ENCODE data around the gene MSLN.

The MSLN gene

DNA sequence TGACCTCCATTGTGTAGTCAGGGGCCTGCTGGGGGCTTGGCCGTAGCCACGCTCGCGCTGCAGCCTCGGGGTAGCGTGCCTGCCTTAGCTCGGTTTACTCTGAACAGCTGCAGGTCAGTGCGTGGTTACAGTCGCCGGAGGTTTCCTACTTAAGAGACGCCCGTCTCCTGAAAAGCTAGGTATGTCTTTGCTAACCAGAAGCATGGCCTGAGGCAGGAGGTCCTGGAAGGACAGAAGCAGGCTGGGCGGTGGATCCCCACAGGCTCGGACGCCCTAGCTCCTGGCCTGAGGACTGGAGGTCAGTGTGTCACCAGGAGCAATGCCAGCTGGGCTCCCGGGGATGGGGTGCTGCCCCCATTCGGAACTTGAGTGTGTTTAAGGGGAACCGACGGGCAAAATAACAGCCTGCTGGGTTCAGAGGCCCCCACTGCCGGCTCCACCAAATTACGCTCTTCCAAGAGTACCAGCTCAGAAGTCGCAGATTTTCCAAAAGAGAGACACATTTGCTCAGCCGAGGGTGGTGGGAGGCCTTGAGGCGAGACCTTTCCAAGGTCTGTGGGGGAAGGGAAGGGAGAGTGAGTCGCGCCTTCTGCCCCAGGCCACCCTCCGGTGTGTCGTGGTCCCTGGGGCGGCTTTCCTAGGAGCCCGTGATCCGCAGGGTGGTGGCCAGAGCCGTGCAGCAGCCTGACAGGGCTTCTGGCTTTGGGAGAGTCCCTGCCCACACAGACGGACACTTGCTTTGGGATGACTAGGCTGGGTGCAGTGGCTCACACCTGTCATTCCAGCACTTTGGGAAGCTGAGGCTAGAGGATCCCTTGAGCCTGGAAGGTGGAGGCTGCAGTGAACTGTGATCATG, 43.9 kb downstream of the MSLN start:
- no peak for DNase-seq (ENCODE audit: low read depth in 2 of 2)

DNA sequence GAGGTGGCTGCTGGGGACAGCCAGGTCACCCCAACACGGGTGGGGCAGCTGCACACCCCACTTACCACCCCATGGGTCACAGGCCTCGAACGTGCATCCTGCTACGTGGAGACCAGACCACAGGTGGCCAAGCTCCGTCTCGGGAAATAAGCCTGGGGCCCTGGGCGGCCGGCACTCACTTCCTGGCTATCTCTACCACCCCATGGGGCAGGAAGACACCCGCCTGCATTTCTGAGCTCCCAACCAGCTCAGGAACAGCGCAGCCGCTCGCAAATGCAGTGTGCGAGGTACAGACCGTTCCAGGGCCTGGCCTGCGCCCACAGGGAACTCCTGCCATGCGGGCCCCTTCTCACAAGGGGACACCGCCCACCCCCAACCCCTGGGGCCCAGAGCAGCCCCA, 44.9 kb downstream of the MSLN start:
- DNase-seq (ENCODE audit: low read depth in 2 of 2): no peak

DNA sequence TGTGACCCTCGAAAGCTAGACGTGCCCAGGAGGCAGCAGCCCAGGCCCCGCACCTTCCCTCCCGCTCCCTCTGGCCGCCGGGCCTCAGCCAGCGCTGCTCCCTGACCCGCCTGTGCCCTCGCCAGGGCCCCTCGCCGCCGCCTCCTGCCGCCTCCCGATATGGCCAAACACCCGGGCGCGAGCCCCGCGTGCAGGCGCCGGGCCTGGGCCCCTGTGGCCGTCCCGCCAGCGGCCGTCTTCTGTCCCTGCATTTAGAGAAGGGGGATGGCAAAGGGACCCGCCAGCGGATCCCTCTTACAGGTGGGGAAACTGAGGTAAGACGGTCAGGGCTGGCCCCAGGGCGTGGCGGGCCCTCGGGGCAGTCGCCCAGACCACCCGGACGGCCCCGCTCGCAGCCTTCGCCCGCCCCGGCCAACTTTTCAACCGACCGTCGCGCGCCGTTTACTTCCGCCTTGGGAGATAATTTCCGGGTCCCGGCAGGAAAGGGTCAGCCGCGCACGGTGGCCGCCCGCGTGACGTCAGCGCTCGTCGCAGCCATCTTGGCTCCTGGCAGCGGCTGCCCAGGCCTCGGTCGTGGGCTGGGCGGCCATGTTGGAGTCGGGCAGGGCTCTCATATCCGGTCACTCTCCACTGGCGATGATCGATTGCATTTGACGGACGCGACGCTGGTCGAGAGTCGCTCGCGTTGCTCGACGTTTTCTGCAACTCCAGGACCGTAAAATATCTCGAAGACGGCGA, 47.0 kb downstream of the MSLN start:
- DNase-seq (ENCODE audit: low read depth in 2 of 2): peak; percentile 55 to 56

DNA sequence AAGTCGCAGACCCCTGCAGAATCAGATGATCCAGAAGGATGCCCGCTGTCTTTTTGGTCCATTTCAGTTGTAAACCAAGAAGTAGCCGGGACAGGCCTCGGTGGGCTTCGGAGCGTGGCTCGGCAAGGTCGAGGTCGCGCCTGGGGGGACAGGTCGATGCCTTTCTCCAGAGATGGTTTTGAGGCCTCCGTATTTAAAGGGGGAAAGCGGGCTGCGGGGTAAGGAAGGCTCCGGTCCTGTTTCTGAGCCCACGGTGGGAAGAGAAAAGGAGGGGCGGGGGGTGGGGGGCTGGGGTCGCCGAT, 47.5 kb downstream of the MSLN start:
- DNase-seq (ENCODE audit: low read depth in 2 of 2): no peak

DNA sequence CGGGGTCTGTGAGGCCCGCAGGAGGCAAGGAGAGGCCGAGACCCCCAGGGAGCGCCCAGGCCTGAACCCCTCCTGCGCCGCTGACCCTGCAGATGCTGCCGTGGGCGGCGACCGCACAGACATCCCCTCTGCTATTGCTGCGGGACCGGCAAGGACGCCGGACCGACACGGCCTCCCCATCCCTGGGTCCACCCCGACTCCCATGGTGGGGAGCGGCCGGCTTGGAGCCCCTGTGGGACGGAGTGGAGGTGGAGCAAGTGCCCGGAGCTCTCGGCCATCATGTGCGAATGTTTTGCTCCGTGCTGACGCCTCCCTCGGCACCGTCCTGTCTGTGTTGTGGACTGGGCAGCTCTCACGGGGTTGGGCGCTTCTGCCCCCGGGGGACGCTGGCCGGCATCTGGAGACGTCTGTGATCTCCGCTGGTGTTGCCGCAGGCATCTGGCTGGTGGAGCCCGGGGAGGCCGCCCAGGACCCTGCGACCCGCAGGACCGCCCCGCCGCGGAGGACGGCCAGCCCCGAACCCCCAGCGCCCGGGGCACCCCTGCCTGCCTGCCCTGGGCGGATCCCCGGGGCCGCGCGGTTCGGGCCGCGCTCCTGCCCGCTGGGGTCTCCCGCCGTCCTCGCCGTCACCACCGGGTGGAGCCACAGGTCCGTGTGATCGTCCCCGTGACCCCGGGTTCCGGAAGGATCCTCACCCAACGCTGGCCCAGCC, 52.8 kb downstream of the MSLN start:
- DNase-seq (ENCODE audit: low read depth in 2 of 2): peak in 1 of 2 donors; percentile 48

DNA sequence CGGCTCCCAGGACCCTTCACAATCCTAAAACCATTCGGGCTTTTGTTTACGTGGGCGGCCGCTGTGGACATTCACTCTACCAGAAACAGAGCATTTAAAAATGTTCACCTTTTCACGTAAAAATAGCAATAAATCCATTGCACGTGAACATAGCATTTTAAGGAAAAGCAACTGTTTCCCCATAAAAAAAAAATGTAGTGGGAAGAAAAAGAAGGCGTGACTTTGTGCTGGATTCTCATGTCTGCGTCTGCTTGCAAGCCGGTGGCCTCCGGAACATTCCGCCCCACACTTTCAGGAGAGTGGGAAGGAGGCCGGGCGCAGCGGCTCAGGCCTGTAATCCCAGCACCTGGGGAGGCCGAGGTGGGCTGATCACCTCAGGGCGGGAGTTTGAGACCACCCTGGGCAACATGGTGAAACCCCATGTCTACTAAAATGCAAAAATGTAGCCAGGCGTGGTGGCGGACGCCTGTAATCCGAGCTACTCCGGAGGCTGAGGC, 53.4 kb downstream of the MSLN start:
- no peak for DNase-seq (ENCODE audit: low read depth in 2 of 2)

DNA sequence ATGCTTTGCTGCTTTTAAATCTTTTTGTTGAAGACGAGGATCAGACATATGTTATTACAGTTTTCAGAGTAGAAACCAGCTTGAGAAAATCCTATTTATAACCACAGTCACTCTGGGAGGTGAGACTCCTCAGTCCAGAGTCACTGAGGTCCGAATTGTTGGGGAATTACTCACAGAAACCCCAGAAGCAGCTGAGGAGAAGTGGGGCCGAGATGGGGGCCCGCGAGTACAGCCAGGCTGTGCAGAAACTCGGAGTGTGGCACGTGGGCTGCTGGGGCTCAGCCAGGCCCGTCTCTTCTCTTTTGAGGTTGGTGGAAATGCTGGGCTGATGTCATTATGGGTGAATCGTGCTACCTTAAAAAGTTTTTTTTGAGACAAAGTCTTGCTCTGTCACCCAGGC, 54.4 kb downstream of the MSLN start:
- DNase-seq (ENCODE audit: low read depth in 2 of 2): no peak

DNA sequence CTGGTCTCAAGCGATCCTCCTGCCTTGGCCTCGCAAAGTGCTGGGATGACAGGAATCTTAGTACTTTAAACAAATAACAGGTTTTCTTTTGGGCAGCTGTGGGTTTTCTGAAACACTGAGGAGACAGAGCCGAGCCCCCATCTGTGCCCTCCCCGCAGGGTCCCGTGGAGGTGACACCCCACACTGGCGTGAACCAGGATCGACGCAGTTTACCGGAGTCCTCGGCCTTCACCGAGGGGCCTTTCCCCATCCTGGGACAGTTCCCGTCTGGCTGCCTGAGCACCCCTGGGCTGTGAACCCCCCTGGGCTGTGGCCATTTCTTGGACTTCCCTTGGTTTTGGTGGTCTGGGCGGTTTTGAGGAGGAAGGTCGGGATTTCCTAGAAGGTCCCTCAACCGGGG, 55.3 kb downstream of the MSLN start:
- no peak for DNase-seq (ENCODE audit: low read depth in 2 of 2)

DNA sequence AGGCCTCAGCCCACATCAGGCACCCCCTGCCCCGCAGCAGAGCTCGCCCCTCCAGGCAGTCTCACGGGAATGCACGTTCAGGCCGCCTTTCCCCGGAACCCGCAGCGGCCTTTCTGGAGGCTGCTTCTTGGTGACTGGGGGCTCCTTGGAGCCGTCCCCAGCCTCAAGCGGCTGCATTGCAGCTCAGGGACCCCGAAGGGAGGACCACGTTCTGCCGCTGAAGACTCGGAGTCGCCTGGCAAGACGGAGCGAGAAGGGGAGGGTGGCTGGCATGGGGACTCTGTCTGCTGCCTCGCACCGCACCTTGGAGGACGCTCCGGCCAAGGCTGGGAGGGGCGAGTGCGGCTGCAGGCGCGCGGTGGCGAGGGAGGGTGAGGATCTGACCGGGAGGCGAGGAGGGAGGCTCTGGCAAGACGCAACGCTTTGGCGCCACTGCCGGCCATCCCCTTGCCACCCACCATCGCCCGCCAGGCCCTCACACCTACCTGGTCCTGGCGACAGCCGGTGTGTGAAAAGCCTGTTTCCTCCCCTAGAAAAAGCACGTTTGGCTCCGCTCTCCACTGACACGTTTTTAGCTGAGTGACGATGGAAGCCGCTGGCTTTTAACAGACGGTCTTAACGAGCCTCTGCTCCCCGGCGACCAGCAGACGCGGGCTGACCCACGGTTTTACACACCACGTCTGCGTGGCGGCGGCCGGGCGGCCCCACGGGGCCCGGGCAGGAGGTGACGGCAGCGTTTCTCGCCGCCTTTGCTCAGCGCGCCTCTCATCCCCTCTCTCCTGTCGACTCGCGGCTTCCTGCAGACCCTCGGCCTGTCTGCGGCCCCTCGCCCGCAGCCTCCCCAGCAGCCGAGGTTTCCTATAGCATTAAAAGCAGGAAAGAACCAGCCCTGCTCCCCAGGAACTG, 56.7 kb downstream of the MSLN start:
- no peak for DNase-seq (ENCODE audit: low read depth in 2 of 2)

DNA sequence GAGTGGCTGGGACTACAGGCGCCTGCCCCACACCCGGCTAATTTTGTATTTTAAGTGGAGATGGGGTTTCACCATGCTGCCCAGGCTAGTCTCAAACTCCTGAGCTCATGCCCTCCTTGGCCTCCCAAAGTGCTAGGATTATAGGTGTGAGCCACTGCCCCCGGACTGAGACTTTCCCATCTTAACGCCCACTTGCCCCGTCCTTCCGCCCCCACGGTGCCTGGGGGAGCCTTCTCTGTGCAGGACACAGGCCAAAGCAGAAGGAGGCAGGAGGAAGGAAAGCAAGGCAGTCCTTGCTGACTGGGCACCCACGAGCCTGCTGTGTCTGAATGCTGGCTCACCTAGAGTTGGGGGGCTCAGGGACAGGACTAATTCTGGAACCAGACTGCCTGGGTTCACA, 57.6 kb downstream of the MSLN start:
- DNase-seq (ENCODE audit: low read depth in 2 of 2): no peak
